Brain microvascular endothelial cell (primary cell): Measurements from ENCODE around the gene CASP2.
A peak's percentile ranks its signal among the peaks of the same experiment; 100 is the strongest.
"Not testable (repeated sequence)": the region's sequence is repeated elsewhere in the genome, so short reads cannot be mapped to it uniquely, and the experiment has no call there.

Experiments used
- DNase-seq: peaks from one replicate; pipeline ENCODE4 v3.0.0-alpha.2; 2020
- H3K27ac ChIP-seq: fragments of 250-450 bp; sonication (Bioruptor Pico); 2 replicates; pipeline ENCODE4 v1.5.1; 2020; ENCODE audit warnings: mild to moderate bottlenecking, moderate library complexity
- H3K27me3 ChIP-seq: fragments of 250-450 bp; sonication (Bioruptor Pico); replicated peaks from 2 replicates; pipeline ENCODE4 v1.5.1; 2020; ENCODE audit warnings: mild to moderate bottlenecking
- H3K36me3 ChIP-seq: fragments of 250-450 bp; sonication (Bioruptor Pico); replicated peaks from 2 replicates; pipeline ENCODE4 v1.5.1; 2020; ENCODE audit warnings: mild to moderate bottlenecking
- H3K4me3 ChIP-seq: 2 replicates; pipeline ENCODE4 v1.5.1; 2011; ENCODE audit warnings: low read depth, mild to moderate bottlenecking, control low read depth, low read length, moderate library complexity
- CTCF ChIP-seq: IDR thresholded peaks from 2 replicates; pipeline ENCODE4 v1.5.1; 2011; ENCODE audit warnings: low read depth, mild to moderate bottlenecking, moderate library complexity, low read length, control low read depth, inconsistent platforms; ENCODE audit errors: missing control alignments
- in situ Hi-C: cut with HindIII; loops from 2 replicates; pipeline ENCODE4 v1.10.0; 2017; ENCODE audit warnings: low sequenced_read_pairs, low pct_ligation_motif_present

CASP2 gene

GRCh38 chr7:143258831-143259230 lies 29.3 kb upstream of the CASP2 start:
- TF ChIP-seq CTCF = no peak
- H3K27ac ChIP-seq = no peak overlapping the region
- no peak overlapping the region for H3K4me3 ChIP-seq
- DNase-seq = no peak
- in situ Hi-C loops = no loop called here
- H3K27me3 ChIP-seq = no peaks in the 10 kb centered on the region
- H3K36me3 ChIP-seq = no peaks in the 10 kb centered on the region

- H3K4me3 ChIP-seq = no peak overlapping the region
- no peaks in the 10 kb centered on the region for H3K27me3 ChIP-seq
- in situ Hi-C loops = no loop called here
- DNase-seq = no peak
- no peak overlapping the region for H3K27ac ChIP-seq
- no peaks in the 10 kb centered on the region for H3K36me3 ChIP-seq
- TF ChIP-seq CTCF = no peak
Observed at GRCh38 chr7:143259765-143260164, 28.4 kb upstream of the CASP2 start.

- Histone ChIP-seq H3K27ac (no peak overlapping the region), H3K4me3 (no peak overlapping the region), H3K36me3 (no peaks in the 10 kb centered on the region), H3K27me3 (no peaks in the 10 kb centered on the region)
- DNase-seq = no peak
- in situ Hi-C loops = no loop called here
- TF ChIP-seq CTCF = no peak
Observed at GRCh38 chr7:143261901-143262300, 26.2 kb upstream of the CASP2 start.

- peaks cover 13% of the 10 kb centered on the region for H3K36me3 ChIP-seq
- H3K4me3 ChIP-seq = peak within 1 kb of the TSS; percentile 92
- no peak for TF ChIP-seq CTCF
- DNase-seq = peak; percentile 56
- in situ Hi-C loops = no loop called here
- H3K27ac ChIP-seq = peak within 1 kb of the TSS; percentile 10
- H3K27me3 ChIP-seq = no peaks in the 10 kb centered on the region
Observed at GRCh38 chr7:143263266-143264195, 24.6 kb upstream of the CASP2 start, which contains the start of gene GSTK1. TSS of gene GSTK1 (plus strand) at chr7:143263441. CDS start at chr7:143263514, 73 bp downstream.

GRCh38 chr7:143264196-143264568 lies 24.0 kb upstream of the CASP2 start:
- H3K27me3 ChIP-seq, in situ Hi-C loops, DNase-seq, H3K27ac ChIP-seq: not testable (repeated sequence)
- H3K36me3 ChIP-seq = peaks cover 18% of the 10 kb centered on the region
- H3K4me3 ChIP-seq = peak overlapping the region; percentile 92

GRCh38 chr7:143265017-143265693 lies 23.0 kb upstream of the CASP2 start:
- H3K36me3 ChIP-seq = peaks cover 20% of the 10 kb centered on the region
- no peaks in the 10 kb centered on the region for H3K27me3 ChIP-seq
- no peak for TF ChIP-seq CTCF
- in situ Hi-C loops = no loop called here
- no peak overlapping the region for H3K4me3 ChIP-seq
- no peak overlapping the region for H3K27ac ChIP-seq
- no peak for DNase-seq
